GM19099 (cell line): ENCODE data around the gene SOX21.

ENCODE experiments used
- POLR2A ChIP-seq: IDR thresholded peaks from 3 replicates; pipeline ENCODE4 v1.6.1; 2011; ENCODE audit warnings: low read depth; ENCODE audit not compliant: insufficient read length; ENCODE audit errors: extremely low read depth

The SOX21 gene

DNA sequence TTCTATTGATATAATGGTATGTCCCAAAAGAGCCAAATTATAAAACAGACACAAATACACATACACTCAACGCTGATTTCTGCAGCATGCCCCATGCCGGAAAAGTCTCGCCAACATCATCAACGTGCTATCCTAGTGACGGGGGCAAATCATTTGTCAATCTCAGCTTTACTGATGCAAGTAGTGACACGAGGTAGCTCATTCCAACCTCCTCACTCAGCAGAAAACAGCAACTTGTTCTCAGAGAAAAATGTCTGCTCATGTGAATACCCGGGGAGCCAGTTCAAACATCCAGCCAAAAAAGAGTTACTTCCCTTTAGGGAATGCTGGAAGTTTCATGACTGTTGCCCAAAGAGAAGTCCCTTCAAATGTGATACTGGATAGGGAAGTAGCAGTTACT lies 46.3 kb downstream of the SOX21 start:
- TF ChIP-seq POLR2A, result no peak

DNA sequence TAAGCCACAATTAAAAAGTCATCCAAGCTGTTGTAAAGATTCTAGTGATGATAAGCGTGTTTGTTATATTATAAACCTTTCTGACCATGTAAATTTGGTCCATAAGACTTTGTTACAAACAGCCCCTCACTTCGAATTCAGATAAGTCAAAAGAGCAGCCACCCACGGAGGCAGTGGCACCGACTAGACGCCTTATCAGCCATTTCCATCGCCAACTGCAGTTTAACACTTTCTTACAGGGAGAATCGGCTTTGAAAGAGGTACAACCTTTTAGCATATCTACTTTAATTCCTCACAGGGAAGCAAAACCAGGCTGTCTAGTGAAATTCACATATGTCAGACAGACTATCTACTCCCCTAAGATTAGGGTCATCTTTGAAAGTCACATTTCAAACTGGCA lies 47.5 kb downstream of the SOX21 start:
- no peak for TF ChIP-seq POLR2A

DNA sequence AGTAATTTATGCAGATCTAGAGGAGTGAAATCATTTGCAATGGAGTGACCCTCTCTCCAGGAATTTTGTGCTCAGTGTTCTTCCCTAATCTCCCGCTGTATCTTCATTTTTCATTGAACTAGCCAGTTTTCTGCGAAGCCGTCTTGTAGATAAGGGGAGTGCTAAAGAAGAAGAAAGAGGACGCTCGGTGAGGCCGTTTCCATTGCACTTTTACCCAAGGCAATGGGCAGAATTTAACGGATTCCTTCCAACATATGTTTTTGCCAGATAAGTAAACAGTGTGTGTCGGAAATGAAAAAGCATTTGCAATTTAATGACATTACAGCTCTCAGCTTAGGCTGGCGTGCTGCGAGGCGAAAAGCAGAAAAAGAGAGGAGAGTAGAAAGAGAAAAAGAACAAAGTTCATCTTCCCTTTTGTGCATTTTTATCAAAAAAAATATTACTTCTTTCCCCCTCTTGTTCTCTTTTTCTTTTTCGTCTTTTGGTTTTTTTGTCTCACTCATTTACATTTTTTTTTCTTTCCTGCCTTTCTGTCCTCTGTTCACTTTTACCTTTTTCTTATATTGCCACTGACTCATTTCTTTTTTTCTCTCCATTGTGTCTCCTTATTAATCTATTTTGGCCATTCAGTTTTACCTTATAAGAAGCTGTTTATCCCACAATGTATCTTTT lies 49.9 kb downstream of the SOX21 start:
- TF ChIP-seq POLR2A, result no peak

- TF ChIP-seq POLR2A, result no peak
Observed at GRCh38 chr13:94661406-94661805, 50.9 kb downstream of the SOX21 start.

DNA sequence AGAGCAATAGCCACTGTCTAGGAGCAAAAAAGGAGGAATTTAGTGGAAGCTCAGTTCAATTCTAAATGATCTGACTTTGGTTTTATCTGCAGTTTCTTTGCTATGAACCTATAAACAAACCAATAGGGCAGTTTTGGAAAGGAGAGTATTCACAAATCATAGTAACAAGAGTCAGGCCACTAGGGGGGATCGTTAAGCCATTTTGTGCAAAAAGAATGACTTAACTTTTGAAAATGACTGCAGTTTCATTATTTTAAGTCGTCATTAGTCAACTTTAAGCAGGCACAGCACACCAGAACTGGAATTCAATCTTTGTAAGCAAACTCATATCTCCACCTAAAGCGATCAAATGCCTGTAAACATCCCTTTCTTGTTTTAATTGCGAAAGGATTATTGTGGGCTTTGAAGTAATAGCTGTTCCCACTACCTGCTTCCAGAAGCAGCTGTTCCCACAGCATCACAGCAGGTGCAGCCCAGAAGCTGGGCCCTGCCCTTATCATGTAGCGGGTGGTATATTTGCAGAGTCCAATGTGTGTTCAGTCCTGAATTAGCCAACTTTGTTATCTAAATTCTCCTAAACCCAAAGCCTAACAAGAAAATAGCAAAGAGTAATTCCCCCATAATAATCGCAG lies 51.5 kb downstream of the SOX21 start:
- no peak for TF ChIP-seq POLR2A
